HL-60/S4 treated with phorbol 12-myristate 13-acetate at 8.2 ng/mL for 4 days and 3 days (cell line): ENCODE data around the gene TP53TG3E.
"Not testable (repeated sequence)": the region's sequence is repeated elsewhere in the genome, so short reads cannot be mapped to it uniquely, and the experiment has no call there.

Source experiments
- in situ Hi-C: fragments of 300-500 bp; cut with MboI; formaldehyde crosslinking; loops from 2 replicates; pipeline ENCODE4 v1.15.0; 2022; ENCODE audit warnings: low sequenced_read_pairs

Gene TP53TG3E

DNA sequence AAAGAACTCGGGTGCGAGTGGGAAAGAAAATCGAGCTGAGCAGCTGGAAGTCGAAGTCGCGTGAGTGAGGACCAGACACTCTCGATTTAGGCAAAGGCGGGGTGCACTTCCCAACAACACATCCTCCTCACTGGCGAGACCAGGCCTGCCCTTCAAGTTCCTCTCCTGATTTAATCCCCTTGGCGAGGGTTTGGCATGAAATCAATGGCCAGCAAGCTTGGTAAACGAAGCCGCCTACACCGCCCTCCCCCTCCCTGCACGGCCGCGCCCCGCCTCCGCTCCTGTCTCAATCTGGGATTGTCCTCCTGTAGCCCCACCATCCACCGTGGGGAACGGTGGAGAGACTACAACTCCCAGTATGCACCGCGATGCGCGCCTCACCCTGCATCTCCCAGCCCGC, at the start of gene TP53TG3E:
Gene TP53TG3E, plus strand, starts transcription at position 301 of the 400 bp plus-strand sequence. Its CDS starts 68 bp downstream, at position 369.
- in situ Hi-C loops = not testable (repeated sequence)

GRCh38 chr16:33336226-33337012, 32.3 kb downstream of the TP53TG3E start:
- in situ Hi-C loops = not testable (repeated sequence)

DNA sequence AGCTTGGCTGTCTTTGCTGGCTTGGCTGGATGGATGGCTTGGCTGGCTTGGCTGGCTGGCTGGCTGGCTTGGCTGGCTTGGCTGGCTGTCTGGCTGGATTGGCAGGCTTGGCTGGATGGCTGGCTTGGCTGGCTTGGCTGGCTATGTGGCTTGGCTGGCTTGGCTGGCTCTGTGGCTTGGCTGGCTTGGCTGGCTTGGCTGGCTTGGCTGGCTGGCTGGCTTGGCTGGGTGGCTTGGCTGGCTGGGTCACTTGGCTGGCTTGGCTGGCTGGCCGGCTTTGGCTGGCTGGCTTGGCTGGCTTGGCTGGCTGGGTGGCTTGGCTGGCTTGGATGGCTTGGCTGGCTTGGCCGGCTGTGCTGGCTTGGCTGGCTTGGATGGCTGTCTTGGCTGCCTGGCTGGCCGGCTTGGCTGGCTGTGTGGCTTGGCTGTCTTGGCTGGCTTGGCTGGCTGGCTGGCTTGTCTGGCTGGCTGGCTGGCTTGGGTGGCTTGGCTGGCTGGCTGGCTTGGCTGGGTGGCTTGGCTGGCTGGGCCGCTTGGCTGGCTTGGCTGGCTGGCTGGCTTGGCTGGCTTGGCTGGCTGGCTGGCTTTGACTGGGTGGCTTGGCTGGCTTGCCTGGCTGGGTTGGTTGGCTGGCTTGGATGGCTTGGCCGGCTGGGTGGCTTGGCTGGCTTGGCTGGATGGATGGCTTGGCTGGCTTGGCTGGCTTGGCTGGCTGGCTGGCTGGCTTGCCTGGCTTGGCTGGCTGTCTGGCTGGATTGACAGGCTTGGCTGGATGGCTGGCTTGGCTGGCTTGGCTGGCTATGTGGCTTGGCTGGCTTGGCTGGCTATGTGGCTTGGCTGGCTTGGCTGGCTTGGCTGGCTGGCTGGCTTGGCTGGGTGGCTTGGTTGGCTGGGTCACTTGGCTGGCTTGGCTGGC, 33.8 kb downstream of the TP53TG3E start:
- in situ Hi-C loops = not testable (repeated sequence)

DNA sequence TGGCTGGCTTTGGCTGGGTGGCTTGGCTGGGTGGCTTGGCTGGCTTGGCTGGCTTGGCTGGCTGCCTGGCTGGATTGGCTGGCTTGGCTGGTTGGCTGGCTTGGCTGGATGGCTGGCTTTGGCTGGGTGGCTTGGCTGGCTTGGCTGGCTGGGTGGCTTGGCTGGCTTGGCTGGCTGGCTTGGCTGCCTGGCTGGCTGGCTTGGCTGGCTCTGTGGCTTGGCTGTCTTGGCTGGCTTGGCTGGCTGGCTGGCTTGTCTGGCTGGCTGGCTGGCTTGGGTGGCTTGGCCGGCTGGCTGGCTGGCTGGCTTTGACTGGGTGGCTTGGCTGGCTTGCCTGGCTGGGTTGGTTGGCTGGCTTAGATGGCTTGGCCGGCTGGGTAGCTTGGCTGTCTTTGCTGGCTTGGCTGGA, 34.4 kb downstream of the TP53TG3E start:
- in situ Hi-C loops = not testable (repeated sequence)

DNA sequence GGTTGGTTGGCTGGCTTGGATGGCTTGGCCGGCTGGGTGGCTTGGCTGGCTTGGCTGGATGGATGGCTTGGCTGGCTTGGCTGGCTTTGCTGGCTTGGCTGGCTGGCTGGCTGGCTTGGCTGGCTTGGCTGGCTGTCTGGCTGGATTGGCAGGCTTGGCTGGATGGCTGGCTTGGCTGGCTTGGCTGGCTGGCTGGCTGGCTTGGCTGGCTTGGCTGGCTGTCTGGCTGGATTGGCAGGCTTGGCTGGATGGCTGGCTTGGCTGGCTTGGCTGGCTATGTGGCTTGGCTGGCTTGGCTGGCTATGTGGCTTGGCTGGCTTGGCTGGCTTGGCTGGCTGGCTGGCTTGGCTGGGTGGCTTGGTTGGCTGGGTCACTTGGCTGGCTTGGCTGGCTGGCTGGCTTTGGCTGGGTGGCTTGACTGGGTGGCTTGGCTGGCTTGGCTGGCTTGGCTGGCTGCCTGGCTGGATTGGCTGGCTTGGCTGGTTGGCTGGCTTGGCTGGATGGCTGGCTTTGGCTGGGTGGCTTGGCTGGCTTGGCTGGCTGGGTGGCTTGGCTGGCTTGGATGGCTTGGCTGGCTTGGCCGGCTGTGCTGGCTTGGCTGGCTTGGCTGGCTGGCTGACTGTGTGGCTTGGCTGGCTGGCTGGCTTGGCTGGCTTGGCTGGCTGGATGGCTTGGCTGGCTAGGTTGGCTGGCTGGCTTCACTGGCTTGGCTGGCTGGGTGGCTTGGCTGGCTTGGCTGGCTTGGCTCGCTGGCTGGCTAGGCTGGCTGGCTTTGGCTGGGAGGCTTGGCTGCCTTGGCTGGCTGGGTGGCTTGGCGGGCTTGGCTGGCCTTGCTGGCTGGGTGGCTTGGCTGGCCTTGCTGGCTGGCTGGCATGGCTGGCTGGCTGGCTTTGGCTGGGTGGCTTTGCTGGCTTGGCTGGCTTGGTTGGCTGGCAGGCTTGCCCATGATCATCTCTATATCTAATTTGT, 35.3 kb downstream of the TP53TG3E start:
- in situ Hi-C loops = not testable (repeated sequence)
